GM04503 (cell line): ENCODE measurements around the gene CABLES2.

Experiments
- DNase-seq: peaks from one replicate; pipeline ENCODE4 v3.0.0-alpha.2; 2012; ENCODE audit warnings: low read depth

Gene CABLES2, protein sequence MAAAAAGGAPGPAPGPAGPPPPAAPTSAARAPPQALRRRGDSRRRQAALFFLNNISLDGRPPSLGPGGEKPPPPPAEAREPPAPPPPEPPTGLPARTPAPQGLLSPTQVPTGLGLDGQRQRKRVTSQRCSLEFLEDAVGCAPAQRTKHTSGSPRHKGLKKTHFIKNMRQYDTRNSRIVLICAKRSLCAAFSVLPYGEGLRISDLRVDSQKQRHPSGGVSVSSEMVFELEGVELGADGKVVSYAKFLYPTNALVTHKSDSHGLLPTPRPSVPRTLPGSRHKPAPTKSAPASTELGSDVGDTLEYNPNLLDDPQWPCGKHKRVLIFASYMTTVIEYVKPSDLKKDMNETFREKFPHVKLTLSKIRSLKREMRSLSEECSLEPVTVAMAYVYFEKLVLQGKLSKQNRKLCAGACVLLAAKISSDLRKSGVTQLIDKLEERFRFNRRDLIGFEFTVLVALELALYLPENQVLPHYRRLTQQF

DNA sequence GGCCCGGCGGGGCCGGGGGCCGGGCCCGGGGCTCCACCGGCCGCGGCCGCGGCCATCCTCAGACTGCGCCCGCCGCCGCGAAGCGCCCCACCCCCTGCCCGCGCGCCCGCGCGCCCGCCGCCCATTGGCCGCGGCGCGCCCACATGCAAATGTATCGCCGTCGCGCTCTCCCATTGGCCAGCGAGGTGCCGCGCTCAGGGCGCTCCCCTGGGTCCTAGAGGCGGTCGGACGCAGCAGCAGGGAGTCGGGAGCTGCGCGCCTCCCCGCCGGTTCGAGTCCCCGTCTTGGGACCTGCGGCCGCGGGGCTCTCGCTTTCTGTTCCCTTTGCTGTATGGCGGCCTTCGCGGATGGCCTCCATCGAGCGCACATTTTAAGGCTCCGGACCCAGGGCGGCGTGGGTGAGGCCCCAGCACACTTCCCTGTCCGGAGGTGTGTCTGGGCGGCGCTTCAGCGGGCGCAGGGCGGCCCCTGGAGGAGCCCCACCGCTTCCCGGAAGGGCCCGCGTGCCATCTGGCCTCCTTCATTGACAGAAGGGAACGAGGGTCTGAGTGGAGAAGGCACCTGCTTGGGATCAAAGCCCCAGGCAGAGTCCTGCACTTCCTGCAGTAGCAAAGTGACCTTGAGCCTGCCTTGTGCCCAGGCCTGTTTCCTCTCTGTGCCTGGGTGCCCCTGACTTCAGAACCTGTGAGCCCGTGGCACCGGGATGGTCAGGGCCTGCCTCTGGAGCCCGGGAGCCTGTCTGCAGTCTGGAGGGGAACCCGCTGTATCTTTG, at the start of gene CABLES2:
Gene CABLES2, minus strand, starts transcription at position 65 of the 772 bp plus-strand sequence. Its CDS starts 9 bp downstream, at position 56.
- DNase-seq, result peak; percentile 58

DNA sequence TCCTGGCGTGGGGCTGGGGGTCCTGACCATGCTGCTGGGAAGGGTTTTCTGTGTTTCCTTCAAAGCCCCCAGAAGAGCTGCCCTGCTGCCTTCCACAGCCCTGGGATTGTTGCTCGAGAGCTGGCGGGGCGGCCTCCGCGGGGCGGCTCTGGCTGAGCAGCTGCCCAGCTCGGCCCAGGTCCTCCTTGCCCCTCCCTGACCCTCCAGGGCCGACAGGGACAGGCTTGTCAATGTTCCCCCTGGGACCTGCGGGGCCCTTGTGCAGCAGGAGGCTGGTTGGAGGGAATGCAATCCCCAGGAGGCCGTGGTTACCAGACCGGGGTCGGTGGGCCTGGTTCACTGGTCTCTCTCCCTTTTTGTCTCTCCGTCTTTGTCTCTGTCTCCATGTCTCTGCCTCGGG, 48.8 kb upstream of the CABLES2 start:
- DNase-seq, result no peak

DNA sequence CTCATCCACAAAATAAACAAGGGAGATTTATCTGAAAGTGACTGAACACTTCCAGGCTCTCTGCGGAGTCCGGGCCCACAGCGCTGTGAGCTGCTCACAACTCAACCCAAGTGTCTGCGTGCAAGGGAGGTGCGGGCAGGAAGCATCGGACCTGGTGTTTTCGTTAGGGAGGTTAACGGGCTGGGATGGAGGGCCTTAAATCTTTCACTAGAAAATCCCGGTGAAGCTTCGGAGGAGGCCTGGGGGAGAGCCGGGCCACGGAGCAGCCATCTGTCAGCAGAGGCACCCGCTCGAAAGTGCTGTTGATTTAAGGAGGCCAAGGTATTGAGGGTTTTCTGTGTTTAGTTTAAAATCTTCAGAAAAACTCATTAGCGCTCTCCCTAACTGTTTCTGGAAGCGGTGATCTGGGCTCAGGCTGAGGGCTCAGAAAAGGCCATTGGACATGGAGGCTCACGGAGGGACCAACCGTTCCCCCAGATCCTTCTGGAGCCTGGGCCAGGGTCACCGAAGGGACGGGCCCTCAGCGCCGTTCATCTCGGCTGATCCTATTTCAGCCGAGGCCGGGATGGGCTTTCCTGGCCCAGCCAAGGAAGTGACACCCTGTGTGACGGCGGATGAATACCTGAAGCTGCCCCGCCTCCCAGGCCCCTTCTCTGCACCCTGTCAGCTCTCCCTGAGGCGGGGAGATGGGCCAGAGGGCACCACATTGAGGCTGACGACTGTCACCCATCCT, 48.0 kb upstream of the CABLES2 start:
- no peak for DNase-seq

DNA sequence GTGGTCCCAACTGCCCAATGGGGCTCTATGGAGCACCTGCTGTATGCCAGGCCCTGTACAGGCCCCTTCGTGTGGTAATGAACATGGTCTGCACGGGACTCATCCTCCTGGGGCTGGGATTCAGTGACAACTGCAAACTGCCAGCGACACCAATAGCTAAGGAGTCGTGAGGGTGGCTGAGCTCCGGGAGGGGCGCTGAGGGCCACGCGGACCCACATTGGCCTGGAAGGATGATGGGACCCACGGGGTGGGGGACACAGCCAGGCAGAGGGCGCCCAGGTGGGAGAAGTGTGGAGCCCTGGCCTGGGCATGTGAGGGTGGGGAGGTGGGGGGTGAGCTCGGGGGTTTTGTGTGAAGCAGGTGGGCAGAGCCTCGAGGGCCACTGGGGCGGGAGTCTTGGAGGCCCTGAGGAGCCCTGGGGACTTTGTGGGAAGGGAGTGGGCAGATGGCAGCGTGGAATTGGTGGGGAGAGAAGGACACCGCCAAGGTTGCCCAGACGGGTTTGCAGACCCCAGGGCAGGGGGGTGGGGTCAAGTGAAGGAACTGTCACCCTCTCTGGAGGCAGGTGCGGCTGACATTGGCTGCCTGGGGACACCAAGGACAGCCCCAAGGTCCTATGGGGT, 46.2 kb upstream of the CABLES2 start:
- no peak for DNase-seq

DNA sequence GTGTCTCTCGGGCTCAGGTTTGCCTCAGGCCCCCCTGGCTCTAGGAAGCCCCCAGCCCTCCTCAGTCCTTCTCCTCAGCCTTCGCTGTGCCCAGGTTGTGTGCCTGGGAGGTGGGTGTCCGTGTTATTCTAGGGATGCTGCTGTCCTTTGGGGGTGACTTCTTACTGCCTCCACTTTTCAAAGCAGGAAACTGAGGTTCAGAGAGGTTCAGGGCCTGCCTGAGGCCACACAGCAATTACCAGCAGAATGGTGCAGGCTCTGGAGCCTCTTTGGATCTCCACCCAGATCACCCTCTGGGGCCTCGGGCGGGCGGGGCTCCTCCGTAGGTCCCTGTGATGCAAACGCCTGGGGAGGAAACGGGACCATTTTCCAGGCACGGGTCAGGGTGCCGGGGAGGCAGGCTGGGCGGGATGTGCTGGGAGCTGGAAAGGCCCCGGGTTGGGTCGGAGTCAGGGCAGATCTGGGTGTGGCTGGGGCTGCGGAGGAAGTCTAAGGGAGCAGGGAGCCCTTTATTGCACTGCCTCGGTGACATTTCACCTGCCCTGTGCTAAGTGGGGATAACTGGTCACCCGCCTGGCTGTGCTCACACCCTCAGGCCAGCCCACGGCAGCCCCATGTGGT, 45.5 kb upstream of the CABLES2 start:
- no peak for DNase-seq

DNA sequence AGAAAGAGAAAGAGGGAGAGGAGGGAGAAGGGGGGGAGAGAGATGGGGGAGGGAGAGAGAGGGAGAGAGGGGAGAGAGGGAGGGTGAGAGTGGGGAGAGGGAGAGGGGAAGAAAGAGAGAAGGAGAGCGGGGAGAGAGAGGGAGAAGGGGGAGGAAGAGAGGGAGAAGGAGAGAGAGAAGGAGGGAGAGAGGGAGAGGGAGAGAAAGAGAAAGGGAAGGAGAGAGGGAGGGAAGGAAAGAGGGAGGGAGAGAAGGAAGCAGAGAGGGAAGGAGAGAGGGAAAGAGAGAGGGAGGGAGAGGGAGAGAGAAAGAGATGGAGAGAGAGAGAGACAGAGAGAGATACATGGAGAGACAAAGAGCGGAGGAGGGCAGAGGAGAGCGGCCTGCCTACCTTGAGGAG, 44.9 kb upstream of the CABLES2 start:
- DNase-seq, result no peak

DNA sequence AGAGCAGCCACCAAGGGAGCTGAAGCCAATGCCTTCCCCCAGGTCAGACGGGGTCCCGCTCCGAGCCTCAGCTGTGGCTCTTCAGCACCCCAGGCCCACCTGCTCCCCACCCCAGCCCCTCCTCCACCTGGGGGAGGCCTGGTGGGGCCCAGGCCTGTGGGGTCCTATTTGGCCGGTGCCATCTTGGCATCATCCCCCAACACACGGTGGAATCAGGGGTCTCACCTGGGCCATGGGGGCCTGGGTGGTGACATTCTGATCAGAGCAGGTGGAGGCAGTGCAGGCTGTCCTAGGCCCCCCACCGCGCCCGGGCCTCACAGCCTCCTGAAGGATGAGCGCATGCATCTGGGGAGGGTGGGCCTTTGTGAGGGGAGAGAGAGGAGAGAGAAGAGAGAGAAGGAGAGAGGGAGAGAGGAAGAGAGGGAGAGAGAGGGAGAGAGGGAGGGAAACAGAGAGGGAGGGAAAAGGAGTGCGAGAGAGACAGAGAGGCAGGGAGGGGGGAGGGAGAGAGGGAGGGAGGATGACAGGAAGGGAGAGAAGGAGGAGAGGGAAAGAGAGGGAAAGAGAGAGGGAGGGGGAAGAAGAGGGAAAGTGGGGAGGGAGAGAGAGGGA, 44.2 kb upstream of the CABLES2 start:
- no peak for DNase-seq

DNA sequence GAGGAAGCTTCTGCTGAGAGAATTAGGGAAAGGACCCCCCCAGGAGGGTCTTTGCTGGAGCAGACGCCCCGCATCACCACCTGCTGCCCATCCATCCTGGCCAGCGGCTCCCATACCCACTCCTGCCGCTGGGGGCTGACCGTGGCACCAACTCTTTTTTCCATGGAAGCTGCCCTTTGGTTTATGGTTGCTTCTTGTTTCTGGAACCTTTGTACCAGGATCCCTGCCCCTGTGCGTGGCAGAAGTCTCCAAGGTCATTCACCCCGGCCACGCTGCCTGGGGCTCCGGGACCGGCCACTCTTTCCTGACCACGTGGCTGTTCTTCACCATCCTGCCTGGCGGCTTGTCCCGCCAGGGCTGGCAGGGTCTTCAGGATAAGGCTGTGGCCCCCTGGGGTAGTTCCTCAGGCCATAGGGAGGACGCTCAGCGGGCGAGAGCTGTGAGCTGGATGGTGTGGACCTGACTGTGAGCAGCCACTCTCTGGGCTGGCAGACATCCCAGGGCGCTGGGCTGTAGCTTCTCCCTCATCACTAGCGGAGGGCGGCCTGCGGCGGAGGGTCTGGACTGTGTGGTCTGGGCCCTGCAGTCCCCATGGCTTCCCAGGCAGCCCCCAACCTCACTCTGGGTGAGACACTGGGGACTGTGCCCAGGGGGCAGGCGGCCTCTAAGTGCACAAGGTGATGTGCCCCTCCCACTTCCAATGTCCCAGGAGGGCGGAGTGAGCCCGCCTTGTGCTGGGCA, 43.0 kb upstream of the CABLES2 start:
- DNase-seq, result no peak

DNA sequence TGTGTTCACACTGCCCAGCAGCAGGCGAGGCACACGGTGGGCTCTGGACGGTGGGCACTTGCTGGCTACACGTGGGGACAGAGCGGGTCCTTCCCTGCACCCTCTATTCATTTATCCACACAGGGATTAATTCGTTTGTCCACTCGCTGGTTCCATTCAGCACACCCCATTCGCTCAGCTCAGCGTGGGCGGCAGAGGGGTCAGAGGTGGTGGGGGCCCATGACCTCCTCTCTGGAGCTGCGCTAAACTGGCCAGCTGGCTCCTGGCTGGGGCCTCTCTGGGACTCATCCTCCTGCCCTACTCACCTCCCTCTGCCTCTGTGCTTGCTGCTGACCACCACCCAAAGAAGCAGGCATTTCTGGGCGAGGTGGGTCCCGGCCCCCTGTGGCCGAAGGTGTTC, 41.7 kb upstream of the CABLES2 start:
- no peak for DNase-seq

DNA sequence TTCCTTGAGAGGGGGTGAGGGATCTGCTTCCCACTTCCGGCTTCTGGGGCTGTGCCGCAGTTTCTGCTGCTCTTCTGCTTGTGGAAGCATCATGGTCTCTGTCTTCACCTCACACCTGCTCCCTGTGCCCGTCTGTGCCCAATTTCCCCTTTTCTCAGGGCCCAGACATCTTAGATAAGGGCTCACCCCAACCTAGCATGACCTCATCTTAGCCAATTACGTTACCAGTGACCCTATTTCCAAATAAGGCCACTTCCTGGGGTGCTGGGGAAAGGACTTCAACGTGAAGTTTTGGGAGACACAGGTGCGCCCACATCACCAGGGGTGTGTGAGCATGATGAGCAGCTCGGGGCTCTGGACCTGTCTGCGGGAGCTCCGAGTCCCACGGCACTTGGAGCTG, 41.0 kb upstream of the CABLES2 start:
- no peak for DNase-seq

DNA sequence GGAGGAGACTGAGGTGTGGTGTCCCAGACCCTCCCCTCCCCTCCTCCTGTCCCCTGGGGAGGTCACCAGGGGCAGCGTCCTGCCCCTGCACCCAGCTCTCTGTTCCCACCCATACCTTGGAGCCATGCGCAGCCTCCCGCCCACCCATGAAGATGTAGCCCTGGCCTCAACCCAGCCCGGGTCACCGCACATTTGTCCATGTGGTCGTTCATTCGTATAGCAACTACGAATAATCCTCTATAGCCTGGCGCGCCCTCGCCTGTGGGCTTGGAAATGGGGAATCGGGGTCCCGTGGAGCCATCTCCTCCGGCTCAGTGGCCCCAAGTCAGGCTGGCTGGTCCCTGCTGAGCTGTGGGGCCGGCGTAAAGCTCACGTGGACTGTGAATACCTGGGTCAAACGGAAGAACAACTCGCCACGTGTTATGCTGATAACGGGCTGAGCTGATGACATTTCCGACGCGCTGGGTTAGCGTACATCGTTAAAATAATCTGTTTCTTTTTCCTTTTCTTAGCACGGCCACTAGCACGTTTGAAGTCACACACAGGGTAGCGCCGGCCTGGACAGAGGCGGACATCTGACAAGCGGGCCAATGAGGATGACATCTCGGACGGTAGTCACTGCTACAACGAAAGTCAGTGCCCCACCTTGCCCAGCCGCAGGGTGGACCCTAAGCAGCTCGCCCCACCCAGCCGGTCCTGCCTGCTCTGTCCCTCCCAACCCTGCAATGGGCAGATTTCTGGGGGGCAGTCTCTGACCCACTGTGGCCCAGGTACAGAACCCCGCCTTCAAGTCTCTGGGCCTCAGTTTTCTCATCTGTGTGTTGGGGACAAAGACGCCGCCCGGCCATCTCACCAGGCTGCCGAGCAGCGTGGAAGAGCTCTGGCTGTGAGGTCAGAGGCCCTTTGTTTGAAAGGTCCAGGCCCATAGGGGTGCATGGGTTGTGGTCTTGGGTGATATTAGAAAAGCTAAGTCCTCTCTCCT, 40.1 kb upstream of the CABLES2 start:
- no peak for DNase-seq

DNA sequence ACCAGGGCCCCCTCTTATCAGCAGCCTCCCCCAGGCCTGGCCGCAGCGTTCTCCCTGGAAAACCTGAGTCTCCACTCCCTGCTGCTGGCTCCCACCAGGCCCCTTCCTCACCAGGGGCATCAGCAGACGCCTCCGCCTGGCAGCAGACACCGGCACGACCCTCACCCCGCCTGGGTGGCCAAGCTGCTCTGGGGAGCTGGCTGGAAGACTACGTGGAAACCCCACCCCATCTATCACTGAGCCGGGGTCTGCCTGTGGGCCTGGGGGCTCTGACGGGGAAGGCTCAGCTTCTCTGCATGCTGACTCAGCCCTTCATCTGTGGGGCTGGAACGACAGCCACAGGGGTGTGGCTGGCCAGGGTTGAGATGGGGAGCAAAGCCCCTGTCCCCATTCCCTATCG, 39.4 kb upstream of the CABLES2 start:
- DNase-seq, result no peak

DNA sequence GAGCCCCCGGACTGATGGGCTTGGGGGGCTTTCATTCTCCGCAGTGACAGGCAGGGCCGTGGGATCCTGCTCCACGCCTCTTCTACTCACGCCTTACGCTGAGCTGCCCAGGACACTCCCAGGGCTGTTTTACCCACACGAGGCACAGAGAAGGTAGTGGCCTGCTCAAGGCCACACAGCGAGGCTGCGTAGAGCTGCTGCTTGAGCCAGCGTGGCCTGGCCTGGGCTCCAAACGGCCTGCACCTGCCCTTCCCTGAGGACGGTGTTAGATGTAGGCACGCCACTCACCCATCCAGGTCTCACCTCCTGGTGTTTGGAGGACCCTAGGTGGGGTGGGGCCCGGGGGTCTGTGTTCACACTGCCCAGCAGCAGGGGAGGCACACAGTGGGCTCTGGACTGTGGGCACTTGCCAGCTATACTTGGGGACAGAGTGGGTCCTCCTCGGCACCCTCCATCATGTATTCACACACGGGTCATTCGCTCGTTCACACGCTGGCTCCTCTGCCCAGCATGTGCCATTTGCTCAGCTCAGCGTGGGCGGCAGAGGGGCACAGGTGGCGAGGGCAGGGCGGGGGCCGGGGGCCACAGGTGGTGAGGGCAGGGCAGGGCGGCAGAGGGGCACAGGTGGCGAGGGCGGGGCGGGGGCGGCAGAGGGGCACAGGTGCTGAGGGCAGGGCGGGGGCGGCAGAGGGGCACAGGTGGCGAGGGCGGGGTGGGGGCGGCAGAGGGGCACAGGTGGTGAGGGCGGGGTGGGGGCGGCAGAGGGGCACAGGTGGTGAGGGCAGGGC, 38.7 kb upstream of the CABLES2 start:
- DNase-seq, result no peak

DNA sequence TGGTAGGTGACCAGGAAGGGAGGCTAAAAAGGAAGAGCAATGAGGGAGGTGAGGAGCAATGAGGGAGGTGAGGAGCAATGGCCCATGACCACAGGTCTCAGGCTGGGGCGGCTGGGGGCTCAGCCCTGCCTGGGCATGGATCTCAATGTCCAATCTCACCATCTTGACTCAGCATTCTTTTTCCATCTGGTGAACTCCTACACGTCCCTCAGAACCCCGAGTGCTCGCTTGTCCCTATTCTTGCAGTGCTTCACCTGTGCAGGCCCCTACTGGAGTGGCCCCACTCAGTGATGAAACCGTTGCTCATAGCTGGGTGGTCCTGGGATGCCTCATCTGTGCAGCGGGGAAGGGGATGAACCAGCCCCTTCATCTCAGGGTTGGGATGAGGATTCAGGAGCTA, 37.2 kb upstream of the CABLES2 start:
- DNase-seq, result no peak

DNA sequence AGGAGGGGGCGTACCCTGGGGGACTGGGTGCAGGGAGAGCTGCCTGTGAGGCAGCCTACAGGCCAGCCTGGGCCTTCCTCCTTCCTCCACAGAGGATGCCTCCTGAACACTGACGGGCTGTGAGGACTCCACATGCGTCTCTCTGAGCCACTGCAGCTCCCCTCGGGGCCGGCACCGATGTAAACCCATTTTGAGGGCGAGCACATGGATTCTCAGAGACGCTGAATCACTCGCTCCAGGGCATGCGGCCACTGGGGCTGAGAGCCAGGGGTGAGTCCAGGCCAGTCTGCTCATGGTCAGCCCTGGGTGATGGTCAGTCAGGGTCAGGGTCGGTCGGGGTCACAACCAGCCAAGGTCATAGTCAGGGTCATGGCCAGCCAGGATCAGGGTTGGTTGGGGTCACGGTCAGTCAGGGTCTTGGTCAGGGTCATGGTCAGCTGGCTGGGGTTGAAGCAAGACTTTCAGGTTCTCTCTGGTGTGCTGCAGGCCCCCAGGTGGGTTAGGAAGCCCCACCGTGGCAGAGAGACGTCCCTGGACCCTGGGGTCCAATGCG, 35.0 kb upstream of the CABLES2 start:
- DNase-seq, result no peak

DNA sequence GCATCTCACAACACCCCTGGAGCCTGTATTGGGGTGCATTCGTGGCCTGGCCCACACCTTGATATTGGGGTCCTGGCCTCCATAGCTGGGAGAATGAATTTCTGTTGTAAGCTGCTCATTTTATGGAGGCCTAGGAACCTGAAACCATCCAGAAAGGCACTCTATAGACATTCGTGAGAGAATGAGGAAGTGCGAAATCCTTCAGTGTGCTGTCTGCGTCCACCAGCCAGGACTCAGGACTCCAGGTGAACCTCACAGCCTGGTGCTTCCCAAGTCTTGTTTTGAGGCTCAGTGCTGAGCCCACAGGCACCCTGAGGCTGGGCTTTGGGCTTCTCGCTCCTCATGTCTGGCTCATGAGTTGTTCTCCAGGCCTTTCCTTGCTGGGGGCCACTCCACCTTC, 32.1 kb upstream of the CABLES2 start:
- no peak for DNase-seq

DNA sequence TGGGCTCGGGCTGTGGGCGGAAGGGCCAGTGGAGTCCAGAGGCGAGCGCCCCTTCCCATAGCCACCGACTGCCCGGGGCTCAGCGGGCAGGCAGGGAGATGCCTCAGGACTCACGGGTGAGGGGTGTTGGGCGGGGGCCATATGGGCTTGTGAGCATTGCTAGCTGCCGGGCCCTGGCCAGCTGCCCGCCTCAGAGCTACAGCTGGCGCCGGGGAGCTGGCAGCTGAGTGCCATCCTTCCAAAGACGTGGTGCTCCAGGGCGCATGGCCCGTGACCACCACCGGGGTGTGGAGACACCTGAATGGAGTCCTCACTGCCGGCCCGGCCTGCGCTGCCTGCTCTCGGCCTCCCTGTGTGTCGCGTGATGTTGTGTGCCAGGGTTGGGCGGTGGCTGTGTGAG, 30.8 kb upstream of the CABLES2 start:
- DNase-seq, result no peak

DNA sequence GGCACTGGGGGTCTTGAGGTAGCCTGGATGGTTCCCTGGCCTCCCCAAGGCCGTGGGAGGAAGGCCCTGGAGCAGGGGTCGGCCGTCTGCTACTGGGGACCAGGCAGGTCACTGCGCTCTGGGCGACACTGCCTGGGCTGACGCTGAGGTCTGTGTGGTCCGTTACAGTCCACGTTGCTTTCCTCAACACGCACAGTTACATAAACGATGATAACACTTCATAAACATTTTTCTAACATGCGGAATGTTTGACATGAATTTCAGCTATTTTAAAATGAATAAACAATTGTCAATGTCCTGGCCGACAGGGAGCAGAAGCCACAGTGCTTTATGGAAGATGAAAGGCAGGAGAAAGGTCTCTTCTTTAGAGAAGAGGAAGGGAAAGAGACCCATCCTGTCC, 30.4 kb upstream of the CABLES2 start:
- DNase-seq, result no peak
